ENCODE data around the gene TNFRSF4.

TNFRSF4 gene

GRCh38 chr1:1245178-1245816, 31.3 kb upstream of the TNFRSF4 start:
- no peak for DNase-seq (ENCODE audit: low read depth)

- no peak for DNase-seq (ENCODE audit: low read depth)
These were observed 30.3 kb upstream of the TNFRSF4 start for GRCh38 chr1:1244192-1244811.

- no peak for DNase-seq (ENCODE audit: low read depth)
These were observed 29.8 kb upstream of the TNFRSF4 start for GRCh38 chr1:1243807-1244191.

GRCh38 chr1:1243266-1243660, 29.3 kb upstream of the TNFRSF4 start:
- no peak for DNase-seq (ENCODE audit: low read depth)

- no peak for DNase-seq (ENCODE audit: low read depth)
These were observed 28.7 kb upstream of the TNFRSF4 start for GRCh38 chr1:1242461-1243265.

GRCh38 chr1:1241588-1242219, 27.8 kb upstream of the TNFRSF4 start:
- no peak for DNase-seq (ENCODE audit: low read depth)

GRCh38 chr1:1240822-1241587, 27.1 kb upstream of the TNFRSF4 start:
- no peak for DNase-seq (ENCODE audit: low read depth)

- no peak for DNase-seq (ENCODE audit: low read depth)
These were observed 26.4 kb upstream of the TNFRSF4 start for GRCh38 chr1:1240348-1240732.

GRCh38 chr1:1239614-1240347, 25.8 kb upstream of the TNFRSF4 start:
- no peak for DNase-seq (ENCODE audit: low read depth)

- DNase-seq (ENCODE audit: low read depth), result no peak
These were observed 25.3 kb upstream of the TNFRSF4 start for GRCh38 chr1:1239227-1239613.

- no peak for DNase-seq (ENCODE audit: low read depth)
These were observed 24.8 kb upstream of the TNFRSF4 start for GRCh38 chr1:1238702-1239178.

- no peak for DNase-seq (ENCODE audit: low read depth)
These were observed 24.1 kb upstream of the TNFRSF4 start for GRCh38 chr1:1237874-1238701.

GRCh38 chr1:1236945-1237873, 23.3 kb upstream of the TNFRSF4 start:
- no peak for DNase-seq (ENCODE audit: low read depth)

- no peak for DNase-seq (ENCODE audit: low read depth)
These were observed 22.3 kb upstream of the TNFRSF4 start for GRCh38 chr1:1236176-1236763.

- no peak for DNase-seq (ENCODE audit: low read depth)
These were observed 21.2 kb upstream of the TNFRSF4 start for GRCh38 chr1:1235016-1235744.

- DNase-seq (ENCODE audit: low read depth), result no peak
These were observed 20.3 kb upstream of the TNFRSF4 start for GRCh38 chr1:1234180-1234808.

GRCh38 chr1:1233567-1233892, 19.6 kb upstream of the TNFRSF4 start:
- DNase-seq (ENCODE audit: low read depth), result no peak
